ENCODE data around the gene CHMP4A.
A peak's percentile ranks its signal among the peaks of the same experiment; 100 is the strongest.

Gene CHMP4A

DNA sequence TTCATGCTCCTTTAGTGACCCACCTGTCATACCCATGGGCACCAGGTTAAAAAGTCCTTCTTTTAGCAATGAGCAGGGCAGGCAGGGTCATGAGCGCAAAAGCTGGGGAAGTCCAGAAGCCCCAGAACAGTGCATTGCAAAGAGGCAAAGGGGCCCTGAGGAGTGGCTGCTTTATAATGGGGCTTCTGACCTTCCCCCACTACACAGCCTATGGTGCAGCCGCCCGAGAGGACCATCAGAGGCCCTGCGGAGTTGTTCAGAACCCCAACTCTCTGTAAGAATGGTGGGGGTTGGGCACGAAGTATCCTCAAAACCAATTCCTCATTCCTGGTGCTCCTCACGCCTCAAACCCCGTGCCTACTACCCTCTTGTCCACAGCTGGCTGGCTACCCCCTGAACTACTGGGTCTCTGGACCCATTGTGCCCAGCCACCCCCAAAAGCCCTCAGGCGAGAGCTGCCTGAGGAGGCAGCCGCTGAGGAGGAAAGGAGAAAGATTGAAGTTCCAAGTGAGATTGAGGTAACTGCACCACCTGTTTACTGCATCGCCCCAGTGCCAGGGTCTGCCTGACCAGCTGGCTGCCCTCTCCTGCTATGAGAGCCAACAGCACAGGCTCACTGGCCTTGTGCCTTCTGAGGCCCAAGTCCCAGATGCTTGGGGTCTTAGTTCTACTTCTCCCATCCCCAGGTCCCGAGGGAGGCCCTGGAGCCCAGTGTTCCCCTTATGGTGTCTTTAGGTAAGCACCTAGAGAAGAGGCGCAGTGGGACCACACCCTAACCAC, 34.7 kb downstream of the CHMP4A start:
- no peak for DNase-seq (ENCODE audit: low read depth)

DNA sequence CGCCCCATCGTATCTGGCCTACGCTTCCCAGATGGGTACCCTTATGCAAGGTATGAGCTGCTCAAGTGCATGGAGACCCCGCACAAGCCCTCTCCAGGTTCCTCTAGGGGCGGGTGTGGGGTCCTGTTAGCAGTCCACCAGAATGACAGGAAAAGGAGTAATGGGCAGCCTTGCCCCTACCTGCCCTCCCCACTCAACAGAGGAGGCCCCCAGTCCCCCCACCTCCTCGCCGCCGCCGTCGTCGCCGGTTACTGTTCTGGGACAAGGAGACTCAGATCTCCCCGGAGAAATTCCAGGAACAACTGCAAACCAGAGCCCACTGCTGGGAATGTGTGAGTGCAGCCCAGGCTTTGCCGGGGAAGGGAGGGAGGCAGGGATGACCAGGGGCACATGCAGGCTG, 35.4 kb downstream of the CHMP4A start:
- no peak for DNase-seq (ENCODE audit: low read depth)

DNA sequence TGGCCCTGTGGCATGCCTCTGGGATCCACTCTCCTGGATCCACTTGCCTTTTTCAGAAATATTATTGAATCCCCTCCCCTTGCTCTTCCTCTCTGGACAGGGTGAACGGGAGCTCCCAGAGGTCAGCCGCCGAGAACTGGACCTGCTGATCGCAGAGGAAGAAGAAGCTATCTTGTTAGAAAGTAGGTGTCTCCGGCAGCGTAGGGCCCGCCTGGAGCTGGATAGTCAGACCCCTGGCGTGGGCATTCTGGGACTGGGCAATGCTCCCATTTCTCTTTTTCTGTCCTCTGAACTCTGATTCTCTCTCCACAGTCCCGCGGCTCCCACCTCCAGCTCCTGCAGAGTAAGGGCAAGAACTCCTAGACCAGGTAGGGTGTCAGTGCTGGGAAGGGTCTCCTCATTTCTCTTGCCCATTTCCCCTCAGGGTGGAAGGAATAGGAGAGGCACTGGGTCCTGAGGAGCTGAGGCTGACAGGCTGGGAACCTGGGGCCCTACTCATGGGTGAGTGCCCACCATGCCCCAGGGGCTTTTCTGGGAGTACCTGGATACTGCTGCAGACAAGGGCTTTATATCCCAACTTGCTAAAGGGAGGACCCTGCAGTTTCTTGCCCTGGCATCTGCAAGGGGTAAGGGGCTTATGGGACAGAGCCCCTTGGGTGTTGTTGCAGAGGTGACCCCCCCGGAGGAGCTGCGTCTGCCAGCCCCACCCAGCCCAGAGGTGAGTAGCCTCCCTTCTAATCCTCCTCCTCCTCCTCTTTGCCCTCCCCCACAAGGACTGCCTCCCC, 36.1 kb downstream of the CHMP4A start:
- DNase-seq (ENCODE audit: low read depth) = no peak

DNA sequence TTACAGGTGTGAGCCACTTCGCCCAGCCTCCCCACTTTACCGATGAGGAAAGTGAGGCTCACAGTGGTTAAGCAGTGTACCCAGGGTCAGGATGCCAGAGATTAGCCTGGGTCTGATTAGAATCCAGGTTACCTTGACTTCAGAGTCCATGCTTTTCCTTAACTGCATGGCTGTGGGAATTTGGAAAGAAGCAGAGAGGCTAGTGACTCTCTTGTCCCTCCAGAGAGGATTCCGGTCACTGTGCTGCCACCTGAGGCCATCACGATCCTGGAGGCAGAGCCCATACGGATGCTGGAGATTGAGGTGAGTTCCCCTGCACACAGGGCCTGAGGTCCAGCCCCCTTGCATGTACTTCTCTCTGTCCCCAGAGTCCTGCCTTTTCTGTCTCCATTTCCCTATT, 36.7 kb downstream of the CHMP4A start:
- no peak for DNase-seq (ENCODE audit: low read depth)

DNA sequence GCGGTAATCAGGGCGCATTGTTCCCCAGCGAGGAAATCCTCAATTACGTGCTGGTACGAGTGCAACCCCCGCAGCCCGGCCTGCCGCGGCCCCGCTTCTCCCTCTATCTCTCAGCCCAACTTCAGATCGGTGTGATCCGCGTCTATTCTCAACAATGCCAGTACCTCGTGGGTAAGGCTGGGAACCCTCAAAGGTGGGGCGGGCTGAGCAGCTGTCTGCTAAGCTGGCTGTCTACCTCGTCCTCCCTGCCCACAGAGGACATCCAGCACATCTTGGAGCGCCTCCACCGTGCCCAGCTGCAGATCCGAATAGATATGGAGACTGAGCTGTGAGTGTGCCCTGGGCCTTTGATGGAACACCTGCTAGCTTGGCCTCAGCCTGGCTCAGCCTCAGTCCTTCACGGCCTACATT, 40.4 kb downstream of the CHMP4A start:
- DNase-seq (ENCODE audit: low read depth) = no peak

DNA sequence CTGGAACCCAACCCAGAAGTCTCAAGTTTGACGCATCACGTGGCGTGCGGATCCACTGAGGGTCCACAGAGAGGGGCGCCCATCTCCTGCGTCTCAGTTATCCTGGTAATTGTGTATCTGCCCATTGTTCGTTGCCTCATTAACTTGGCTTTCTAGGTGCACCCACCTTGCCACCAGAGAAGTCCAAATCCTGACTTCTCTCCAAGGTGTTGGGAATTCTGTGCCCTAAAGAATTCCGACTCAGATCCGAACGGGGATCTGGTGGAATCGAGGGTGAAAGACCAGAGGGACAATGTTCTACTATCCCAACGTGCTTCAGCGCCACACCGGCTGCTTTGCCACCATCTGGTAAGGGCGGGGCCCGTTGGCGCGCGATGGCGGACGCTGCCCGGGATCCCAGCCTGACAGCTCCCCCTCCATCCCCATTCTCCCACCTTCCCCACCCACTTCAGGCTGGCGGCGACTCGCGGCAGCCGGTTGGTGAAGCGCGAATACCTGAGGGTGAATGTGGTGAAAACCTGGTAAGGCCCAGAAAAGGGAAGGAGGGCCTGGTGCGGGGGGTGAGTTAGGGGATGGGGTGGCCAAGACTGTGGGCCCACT, 40.9 kb downstream of the CHMP4A start:
- no peak for DNase-seq (ENCODE audit: low read depth)

DNA sequence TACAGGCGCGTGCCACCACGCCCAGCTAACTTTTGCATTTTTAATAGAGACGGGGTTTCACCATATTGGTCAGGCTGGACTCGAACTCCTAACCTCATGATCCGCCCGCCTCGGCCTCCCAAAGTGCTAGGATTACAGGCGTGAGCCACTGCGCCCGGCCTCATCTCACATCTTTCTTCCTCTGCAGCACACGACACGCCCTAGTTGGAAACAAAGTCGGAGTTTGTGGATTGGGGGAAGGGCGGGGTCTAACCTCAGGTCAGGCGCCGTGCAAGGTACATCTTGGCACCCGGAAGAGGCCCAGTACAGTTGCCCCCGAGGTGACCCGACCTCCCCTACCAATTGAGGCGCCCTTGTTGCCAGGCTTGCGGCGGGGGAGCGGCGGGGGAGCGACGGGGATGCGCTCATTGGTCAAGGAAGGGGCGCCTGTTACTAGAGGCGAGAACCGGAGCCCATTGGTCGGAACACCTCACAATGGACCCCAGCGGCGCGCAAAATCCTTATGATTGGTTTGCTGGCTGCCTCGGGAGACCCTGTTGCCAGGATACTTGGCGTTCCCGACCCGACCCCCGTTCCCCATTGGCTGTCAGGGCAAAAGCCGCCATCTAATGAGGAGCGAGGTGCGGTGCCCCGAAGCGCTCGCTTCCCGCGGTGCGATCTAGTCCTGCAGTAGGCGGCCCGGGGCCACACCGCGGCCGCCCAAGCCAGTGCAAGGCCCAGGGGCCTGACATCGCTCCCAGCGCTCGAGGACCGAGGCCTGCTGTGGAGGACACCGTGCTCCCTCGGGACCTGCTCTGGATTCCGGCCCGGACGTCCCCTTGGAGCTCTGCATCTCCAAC, 41.6 kb downstream of the CHMP4A start, which contains the start of gene REC8:
TSS of gene REC8 (plus strand) at position 659 of the 839 bp plus-strand sequence. CDS start 473 bp downstream, outside the sequence.
- DNase-seq (ENCODE audit: low read depth) = peak; percentile 64

DNA sequence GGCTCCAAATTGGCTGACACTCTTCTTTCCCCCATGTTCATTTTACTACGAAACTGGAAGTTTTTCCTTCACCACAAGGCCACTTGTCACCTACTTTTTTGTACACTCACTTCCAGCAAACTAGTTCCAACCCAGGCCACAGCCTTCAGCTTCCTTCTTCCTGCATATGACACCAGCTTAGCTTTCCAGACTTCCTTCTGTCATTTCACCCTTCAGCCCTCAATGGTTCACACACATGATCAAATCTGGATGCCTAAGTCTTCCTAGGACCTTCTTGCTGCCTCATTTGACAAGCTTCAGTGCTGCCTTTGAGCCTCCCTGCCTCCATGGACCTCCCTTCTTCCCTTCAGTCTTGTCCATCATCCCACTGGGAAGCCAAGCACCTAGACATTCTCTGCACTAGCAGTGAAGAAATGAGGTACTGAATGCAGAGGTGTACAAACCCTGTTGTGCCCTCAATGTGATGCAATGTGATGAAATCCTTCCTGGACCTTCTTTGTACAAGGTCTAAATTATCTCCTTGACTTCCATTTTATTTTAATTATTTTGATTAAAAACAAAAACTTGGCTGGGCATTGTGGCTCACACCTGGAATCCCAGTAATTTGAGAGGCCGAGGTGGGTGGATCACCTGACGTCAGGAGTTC, 45.7 kb downstream of the CHMP4A start:
- DNase-seq (ENCODE audit: low read depth) = no peak

DNA sequence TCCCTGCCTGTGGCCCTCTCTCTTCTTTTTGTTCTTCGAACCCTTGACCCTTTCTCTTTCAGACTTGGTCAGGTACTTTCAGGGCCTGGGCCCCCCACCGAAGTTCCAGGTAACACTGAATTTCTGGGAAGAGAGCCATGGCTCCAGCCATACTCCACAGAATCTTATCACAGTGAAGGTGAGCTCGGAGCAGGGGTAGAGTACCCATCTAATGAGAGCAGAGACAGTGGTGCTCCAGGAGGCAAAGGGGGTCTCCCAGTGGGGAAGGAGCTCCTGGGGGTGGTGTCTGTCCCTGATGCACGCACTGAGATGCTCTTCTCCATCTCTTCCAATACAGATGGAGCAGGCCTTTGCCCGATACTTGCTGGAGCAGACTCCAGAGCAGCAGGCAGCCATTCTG, 47.5 kb downstream of the CHMP4A start:
- DNase-seq (ENCODE audit: low read depth) = no peak

DNA sequence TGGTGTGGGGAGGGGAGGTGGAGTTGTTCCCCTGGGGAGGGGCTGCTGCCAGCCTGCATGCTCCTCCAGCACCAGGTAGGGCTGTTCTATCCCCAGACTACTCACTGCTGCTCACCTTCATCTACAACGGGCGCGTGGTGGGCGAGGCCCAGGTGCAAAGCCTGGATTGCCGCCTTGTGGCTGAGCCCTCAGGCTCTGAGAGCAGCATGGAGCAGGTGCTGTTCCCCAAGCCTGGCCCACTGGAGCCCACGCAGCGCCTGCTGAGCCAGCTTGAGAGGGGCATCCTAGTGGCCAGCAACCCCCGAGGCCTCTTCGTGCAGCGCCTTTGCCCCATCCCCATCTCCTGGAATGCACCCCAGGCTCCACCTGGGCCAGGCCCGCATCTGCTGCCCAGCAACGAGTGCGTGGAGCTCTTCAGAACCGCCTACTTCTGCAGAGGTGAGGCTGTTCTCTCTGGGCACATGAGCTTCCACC, 48.7 kb downstream of the CHMP4A start:
- DNase-seq (ENCODE audit: low read depth) = no peak

DNA sequence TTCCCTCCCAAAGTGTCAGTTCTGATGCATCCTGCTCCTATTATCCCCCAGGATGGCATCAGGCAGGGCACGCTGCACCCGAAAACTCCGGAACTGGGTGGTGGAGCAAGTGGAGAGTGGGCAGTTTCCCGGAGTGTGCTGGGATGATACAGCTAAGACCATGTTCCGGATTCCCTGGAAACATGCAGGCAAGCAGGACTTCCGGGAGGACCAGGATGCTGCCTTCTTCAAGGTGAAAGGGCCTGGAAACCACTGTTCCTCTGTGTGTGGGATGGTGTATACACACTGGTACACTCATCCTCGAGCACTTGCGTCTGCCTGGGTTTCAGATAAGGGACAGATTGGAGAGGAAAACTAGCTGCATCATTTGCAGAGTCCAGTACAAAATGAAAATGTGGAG, 51.2 kb downstream of the CHMP4A start:
- no peak for DNase-seq (ENCODE audit: low read depth)

DNA sequence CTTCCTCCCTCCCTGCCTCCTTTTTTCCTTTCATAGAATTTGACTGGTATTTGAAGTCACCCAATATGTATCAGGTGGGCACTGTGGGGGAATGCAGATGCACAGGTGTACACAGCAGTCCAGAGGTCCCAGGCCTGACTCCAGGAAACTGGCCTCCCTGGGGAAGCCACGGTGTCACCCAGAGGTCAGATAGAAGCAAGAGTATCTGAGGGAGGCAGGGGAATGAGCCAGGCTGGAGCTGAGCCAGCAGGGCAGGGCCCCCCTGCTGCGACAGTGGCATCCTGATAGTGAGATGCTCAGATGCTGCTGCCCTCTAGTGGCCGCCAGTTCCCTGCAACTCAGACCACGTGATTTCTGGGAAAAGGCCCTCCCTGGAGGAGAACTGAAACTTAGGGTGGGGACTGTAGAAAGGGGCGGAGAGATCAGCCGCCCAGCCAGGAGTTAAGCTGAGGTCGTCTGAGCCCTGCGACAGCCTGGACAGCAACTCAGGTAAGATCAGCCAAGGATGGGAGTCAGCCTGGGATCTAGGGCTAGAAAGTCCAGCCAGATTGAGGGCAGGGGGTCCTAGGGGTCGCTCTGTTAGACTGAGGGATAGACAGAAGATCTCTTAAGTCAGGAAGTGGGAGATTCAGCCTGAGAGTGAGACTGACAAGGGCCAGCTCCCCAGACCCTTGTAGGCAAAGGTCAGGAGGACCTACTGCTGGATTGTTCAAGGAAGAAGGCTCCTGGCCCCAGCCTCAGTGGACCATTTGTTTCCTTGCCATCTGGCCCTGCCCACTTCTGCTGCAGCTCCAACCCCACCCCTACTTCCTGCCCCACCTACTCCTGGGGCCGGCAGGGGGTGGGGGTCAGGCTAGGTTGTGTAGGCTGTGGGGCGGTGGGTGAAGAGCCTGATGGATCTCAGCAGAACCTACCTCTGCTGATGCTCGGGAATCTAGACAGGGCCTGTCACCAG, 52.2 kb downstream of the CHMP4A start, which contains the start of gene IRF9:
TSS of gene IRF9 (plus strand) at position 416 of the 955 bp plus-strand sequence. CDS start 880 bp downstream, outside the sequence.
- DNase-seq (ENCODE audit: low read depth) = peak; percentile 96

DNA sequence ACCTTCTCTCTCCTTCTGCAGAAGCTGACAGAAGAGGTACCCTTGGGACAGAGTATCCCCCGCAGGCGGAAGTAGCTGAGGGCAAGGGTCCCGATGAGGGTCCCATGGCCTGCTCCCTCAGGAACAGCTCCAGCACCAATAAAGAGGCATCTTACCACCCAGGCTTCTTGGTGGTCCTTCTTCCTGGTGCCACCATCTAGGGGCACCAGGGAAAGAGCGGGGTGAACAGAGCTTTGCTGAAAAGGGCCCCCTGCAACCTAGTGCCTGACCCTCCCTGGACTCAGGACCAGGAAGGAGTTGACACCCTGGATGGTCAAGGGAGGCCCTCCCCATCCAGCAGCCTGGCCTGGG, 52.8 kb downstream of the CHMP4A start:
- no peak for DNase-seq (ENCODE audit: low read depth)

DNA sequence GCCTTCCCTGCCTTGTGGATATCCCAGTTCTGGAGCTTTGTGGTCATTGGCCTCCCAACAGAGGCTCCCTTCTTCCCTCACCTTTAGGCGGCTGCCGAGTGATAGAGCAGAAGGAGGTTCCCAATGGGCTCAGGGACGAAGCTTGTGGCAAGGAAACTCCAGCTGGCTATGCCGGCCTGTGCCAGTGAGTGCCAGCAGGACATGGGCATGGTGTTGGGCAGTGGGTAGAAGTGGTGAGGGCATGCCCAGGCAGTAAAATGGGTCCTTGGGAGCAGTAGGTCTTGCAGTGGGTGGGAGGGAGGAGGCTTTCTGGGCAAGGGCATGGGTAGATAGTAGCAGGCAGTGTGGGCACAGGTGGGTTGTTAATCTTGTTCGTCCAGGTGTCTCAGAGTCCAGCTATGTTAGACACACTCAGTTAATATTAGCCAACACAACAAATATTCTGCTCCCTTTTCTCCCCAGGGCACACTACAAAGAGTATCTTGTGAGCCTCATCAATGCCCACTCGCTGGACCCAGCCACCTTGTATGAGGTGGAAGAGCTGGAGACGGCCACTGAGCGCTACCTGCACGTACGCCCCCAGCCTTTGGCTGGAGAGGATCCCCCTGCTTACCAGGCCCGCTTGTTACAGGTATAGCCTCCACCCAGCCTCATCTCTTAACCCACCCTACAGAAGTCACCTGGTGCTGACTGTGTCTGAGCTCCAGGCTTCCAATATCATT, 53.4 kb downstream of the CHMP4A start:
- no peak for DNase-seq (ENCODE audit: low read depth)
